ENCODE results near the gene KCNQ1. TPM values are rescaled to one million over a fixed set of nuclear protein-coding genes. Genes with fewer than 3 reads are reported as not detected.
A peak's percentile ranks its signal among the peaks of the same experiment; 100 is the strongest.

The KCNQ1 gene
- total RNA-seq, 1 experiment from 2014 or later: 1.0 TPM

DNA sequence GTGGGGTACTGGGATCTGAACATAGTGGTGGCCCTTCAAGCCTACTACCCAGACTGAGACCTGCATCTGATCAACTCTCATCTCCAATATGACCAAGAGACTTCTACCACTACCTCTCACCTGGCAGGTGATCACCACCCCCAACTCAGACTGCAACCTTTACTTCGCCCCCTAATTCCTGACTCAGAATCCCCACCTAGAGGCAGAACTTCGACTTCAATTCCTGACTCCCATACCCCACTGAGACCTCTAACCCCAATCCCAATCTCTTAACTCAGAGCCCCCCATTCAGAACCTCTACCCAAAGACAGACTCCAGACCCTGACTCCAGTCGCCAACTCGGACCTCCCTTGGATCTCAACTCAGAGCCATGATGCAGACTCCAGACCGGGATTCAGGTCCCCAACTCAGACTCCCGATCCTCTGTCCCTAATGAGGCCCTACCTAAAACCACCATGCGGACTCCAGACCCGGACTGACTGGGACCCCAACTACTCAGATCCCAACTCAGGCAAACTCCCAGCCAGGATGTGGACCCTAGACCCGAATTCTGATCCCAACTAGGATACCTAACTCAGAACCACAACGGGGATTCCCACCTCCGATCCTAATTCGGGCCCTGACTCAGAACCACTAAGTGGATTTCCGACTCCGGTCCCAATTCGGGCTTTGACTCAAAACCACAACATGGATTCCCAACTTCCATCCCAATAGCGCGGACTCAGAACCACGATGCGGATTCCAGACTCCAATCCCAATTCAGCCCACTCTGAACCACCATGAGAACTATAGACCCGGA is 253.8 kb downstream of the KCNQ1 start:
- H3K4me1 ChIP-seq: peaks cover 30% of the 10 kb centered on the region
- Mint-ChIP-seq H3K4me3 (ENCODE audit: unreplicated experiment) (peak overlapping the region; percentile 84), H3K9me3 (ENCODE audit: unreplicated experiment) (no peaks in the 10 kb centered on the region), H3K27me3 (ENCODE audit: insufficient read depth, unreplicated experiment) (no peaks in the 10 kb centered on the region), H3K36me3 (ENCODE audit: insufficient read depth, unreplicated experiment) (peaks cover 48% of the 10 kb centered on the region), H3K4me1 (ENCODE audit: low read depth, unreplicated experiment) (peaks cover 19% of the 10 kb centered on the region), H3K27ac (ENCODE audit: unreplicated experiment) (peak overlapping the region; percentile 90)
- intact Hi-C loops (cut with micrococcal nuclease; ENCODE audit: unreplicated experiment): loop anchor here (2.0 to 5.0 kb wide), 3 partner anchors 44 to 186 kb away; partner anchors contain the start of gene CDKN1C
- H3K27me3 ChIP-seq (replicated peaks; ENCODE audit: control insufficient read depth, insufficient read depth, low read length): no peaks in the 10 kb centered on the region
- BruUV-seq (replicated peaks): no TSS peak
- peaks cover 3% of the 10 kb centered on the region for H3K36me3 ChIP-seq (ENCODE audit: control insufficient read depth, insufficient read depth, low read length)
- TF ChIP-seq, protein P1, sequence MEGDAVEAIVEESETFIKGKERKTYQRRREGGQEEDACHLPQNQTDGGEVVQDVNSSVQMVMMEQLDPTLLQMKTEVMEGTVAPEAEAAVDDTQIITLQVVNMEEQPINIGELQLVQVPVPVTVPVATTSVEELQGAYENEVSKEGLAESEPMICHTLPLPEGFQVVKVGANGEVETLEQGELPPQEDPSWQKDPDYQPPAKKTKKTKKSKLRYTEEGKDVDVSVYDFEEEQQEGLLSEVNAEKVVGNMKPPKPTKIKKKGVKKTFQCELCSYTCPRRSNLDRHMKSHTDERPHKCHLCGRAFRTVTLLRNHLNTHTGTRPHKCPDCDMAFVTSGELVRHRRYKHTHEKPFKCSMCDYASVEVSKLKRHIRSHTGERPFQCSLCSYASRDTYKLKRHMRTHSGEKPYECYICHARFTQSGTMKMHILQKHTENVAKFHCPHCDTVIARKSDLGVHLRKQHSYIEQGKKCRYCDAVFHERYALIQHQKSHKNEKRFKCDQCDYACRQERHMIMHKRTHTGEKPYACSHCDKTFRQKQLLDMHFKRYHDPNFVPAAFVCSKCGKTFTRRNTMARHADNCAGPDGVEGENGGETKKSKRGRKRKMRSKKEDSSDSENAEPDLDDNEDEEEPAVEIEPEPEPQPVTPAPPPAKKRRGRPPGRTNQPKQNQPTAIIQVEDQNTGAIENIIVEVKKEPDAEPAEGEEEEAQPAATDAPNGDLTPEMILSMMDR (IDR thresholded peaks at IDR 0.05; ENCODE audit: insufficient read depth in 1 of 2, low read depth in 1 of 2, low read length in 1 of 2, severe bottlenecking in 1 of 2, unreplicated experiment in 1 of 2): peak in 1 of 2 experiments; percentile 36
- peak; percentile 32 for DNase-seq
- peak overlapping the region; percentile 92 for H3K4me3 ChIP-seq (ENCODE audit: low read depth, low read length)
- ChIA-PET POLR2A (interaction anchor here (0.6 kb wide), 2 partner anchors 80 to 282 kb away, joined by 3 to 4 read pairs; no protein-coding TSS in a partner anchor), CTCF (interaction anchor here (1.0 kb wide), 1 partner anchor 193 kb away, joined by 3 read pairs; no protein-coding TSS in a partner anchor)
- H3K9me3 ChIP-seq: no peaks in the 10 kb centered on the region

- POLR2A ChIA-PET: interaction anchor here (0.6 to 1.4 kb wide), 8 partner anchors 25 to 293 kb away, joined by 3 to 11 read pairs (median 4); partner anchors contain the start of genes CDKN1C and NAP1L4
- H3K9me3 ChIP-seq: no peaks in the 10 kb centered on the region
Observed at GRCh38 chr11:2699185-2699530, 254.3 kb downstream of the KCNQ1 start.

More at GRCh38 chr11:2699185-2699530, 254.3 kb downstream of the KCNQ1 start:
- Mint-ChIP-seq H3K9me3 (ENCODE audit: unreplicated experiment) (no peaks in the 10 kb centered on the region), H3K27me3 (ENCODE audit: insufficient read depth, unreplicated experiment) (no peaks in the 10 kb centered on the region), H3K4me3 (ENCODE audit: unreplicated experiment) (peak overlapping the region; percentile 84), H3K36me3 (ENCODE audit: insufficient read depth, unreplicated experiment) (peaks cover 48% of the 10 kb centered on the region), H3K27ac (ENCODE audit: unreplicated experiment) (peak overlapping the region; percentile 90), H3K4me1 (ENCODE audit: low read depth, unreplicated experiment) (peaks cover 19% of the 10 kb centered on the region)
- peak; percentile 44 to 56 for DNase-seq
- BruUV-seq (replicated peaks): no TSS peak
- Histone ChIP-seq H3K36me3 (ENCODE audit: control insufficient read depth, insufficient read depth, low read length) (0 out of 2 replicates have a peak, but pooled peaks cover 1% of the 10 kb centered on the region), H3K4me3 (ENCODE audit: low read depth, low read length) (peak overlapping the region; percentile 92), H3K4me1 (peaks cover 30% of the 10 kb centered on the region), H3K27me3 (replicated peaks; ENCODE audit: control insufficient read depth, insufficient read depth, low read length) (no peaks in the 10 kb centered on the region)
- intact Hi-C loops (cut with micrococcal nuclease; ENCODE audit: unreplicated experiment): loop anchor here (2.0 to 5.0 kb wide), 3 partner anchors 43 to 186 kb away; partner anchors contain the start of gene CDKN1C
- TF ChIP-seq, protein P1 (IDR thresholded peaks at IDR 0.05; ENCODE audit: insufficient read depth in 1 of 2, low read depth in 1 of 2, low read length in 1 of 2, severe bottlenecking in 1 of 2, unreplicated experiment in 1 of 2): no peak
- CTCF ChIA-PET: interaction anchor here (1.0 kb wide), 1 partner anchor 189 kb away, joined by 7 read pairs; no protein-coding TSS in a partner anchor

All from Caco-2 (cell line).